Prostate gland (tissue), 2 donors: ENCODE measurements around the gene CACNA1I. TPM values are rescaled to one million over a fixed set of nuclear protein-coding genes. Genes with fewer than 3 reads are reported as not detected.

Source experiments
- DNase-seq: peaks from one replicate; pipeline ENCODE4 v3.0.0-alpha.2; 2019; ENCODE audit warnings: low spot score
- H3K27ac ChIP-seq, 2 donors: fragments of 200-600 bp; sonication (generic); 2 replicates each; pipeline ENCODE4 v1.5.1; 2017 to 2019
- H3K27me3 ChIP-seq: fragments of 200-600 bp; sonication (generic); replicated peaks from 2 replicates; pipeline ENCODE4 v1.5.1; 2019; ENCODE audit not compliant: insufficient read depth
- H3K36me3 ChIP-seq, 2 donors: fragments of 200-600 bp; sonication (generic); 1 replicate in 1 of 2; 2 replicates in 1 of 2; pipeline versions ENCODE4 v1.5.1 to v1.8.1; 2017 to 2019
- H3K4me1 ChIP-seq: fragments of 200-600 bp; sonication (generic); replicated peaks from 2 replicates; pipeline ENCODE4 v1.5.1; 2019
- H3K4me3 ChIP-seq, 2 donors: fragments of 200-600 bp; sonication (generic); 2 replicates each; pipeline ENCODE4 v1.5.1; 2017 to 2019
- H3K9me3 ChIP-seq: fragments of 200-600 bp; sonication (generic); 2 replicates; pipeline ENCODE4 v1.5.1; 2017
- CTCF ChIP-seq, 4 experiments: fragments of 200-600 bp in 2 of 4; fragments of 450-650 bp in 2 of 4; sonication (generic) in 2 of 4; IDR thresholded peaks; 1 replicate in 3 of 4; 2 replicates in 1 of 4; pipeline ENCODE4 v1.5.1; 2016 to 2019; ENCODE audit warnings: antibody characterized with exemption in 4 of 4, mild to moderate bottlenecking in 2 of 4, moderate library complexity in 2 of 4
- POLR2A ChIP-seq: fragments of 450-650 bp; IDR thresholded peaks from one replicate; pipeline ENCODE4 v1.6.1; 2016; ENCODE audit warnings: antibody characterized with exemption, mild to moderate bottlenecking
- POLR2AphosphoS5 ChIP-seq: sonication (generic); formaldehyde crosslinking; IDR thresholded peaks from one replicate; pipeline ENCODE4 v1.6.1; 2017; ENCODE audit warnings: antibody characterized with exemption
- WGBS: methylation state at CpG from one replicate; pipeline ENCODE4 v1.1.5; 2018; 5-methylcytosine and 5-hydroxymethylcytosine counted together
- intact Hi-C: fragments of 100-400 bp; cut with DNase I; formaldehyde crosslinking; loops from one replicate; pipeline ENCODE4 v1.14.2; 2022
- total RNA-seq, 2 donors: library from RNA; depleted of rRNA; stranded (reverse); fragments of >200 nt; gene quantifications; one replicate each; pipeline ENCODE4 v1.1.0, GENCODE V29; 2016

Gene CACNA1I
- total RNA-seq, 2 donors from 2014 or later: 0.05 to 0.68 TPM

- WGBS: 89% methylated on average over 12 of the region's 12 CpGs
- no peak overlapping the region for H3K4me3 ChIP-seq
- DNase-seq: no peak
- intact Hi-C loops: no loop called here
- H3K36me3 ChIP-seq: no peaks in the 10 kb centered on the region
- H3K27me3 ChIP-seq: no peaks in the 10 kb centered on the region
- no peaks in the 10 kb centered on the region for H3K4me1 ChIP-seq
- no peak overlapping the region for H3K27ac ChIP-seq
- TF ChIP-seq POLR2AphosphoS5: no peak
- TF ChIP-seq CTCF (IDR thresholded peaks at IDR 0.05): no peak
- TF ChIP-seq POLR2A: no peak
- no peaks in the 10 kb centered on the region for H3K9me3 ChIP-seq
Measured at GRCh38 chr22:39595622-39596172, 25.1 kb downstream of the CACNA1I start.

- TF ChIP-seq POLR2A: no peak
- TF ChIP-seq CTCF (IDR thresholded peaks at IDR 0.05): no peak
- no peak for TF ChIP-seq POLR2AphosphoS5
- Histone ChIP-seq H3K36me3 (no peaks in the 10 kb centered on the region), H3K4me3 (no peak overlapping the region), H3K4me1 (no peaks in the 10 kb centered on the region), H3K9me3 (no peaks in the 10 kb centered on the region), H3K27ac (no peak overlapping the region), H3K27me3 (no peaks in the 10 kb centered on the region)
- 66% methylated on average over 6 of the region's 6 CpGs for WGBS
- no peak for DNase-seq
- intact Hi-C loops: no loop called here
Measured at GRCh38 chr22:39596601-39597000, 26.0 kb downstream of the CACNA1I start.

GRCh38 chr22:39597236-39597869 is 26.8 kb downstream of the CACNA1I start:
- Histone ChIP-seq H3K36me3 (no peaks in the 10 kb centered on the region), H3K4me3 (no peak overlapping the region), H3K9me3 (no peaks in the 10 kb centered on the region), H3K27me3 (no peaks in the 10 kb centered on the region), H3K4me1 (no peaks in the 10 kb centered on the region), H3K27ac (no peak overlapping the region)
- no peak for DNase-seq
- intact Hi-C loops: no loop called here
- TF ChIP-seq POLR2A: no peak
- WGBS: 85% methylated on average over 8 of the region's 8 CpGs

- Histone ChIP-seq H3K27me3 (no peaks in the 10 kb centered on the region), H3K4me1 (no peaks in the 10 kb centered on the region), H3K36me3 (no peaks in the 10 kb centered on the region), H3K27ac (no peak overlapping the region), H3K4me3 (no peak overlapping the region), H3K9me3 (no peaks in the 10 kb centered on the region)
- DNase-seq: peak; percentile 28
- TF ChIP-seq POLR2A: no peak
- no peak for TF ChIP-seq CTCF (IDR thresholded peaks at IDR 0.05)
- no peak for TF ChIP-seq POLR2AphosphoS5
- intact Hi-C loops: no loop called here
- 42% methylated on average over 22 of the region's 36 CpGs for WGBS
Measured at GRCh38 chr22:39598017-39598965, 27.7 kb downstream of the CACNA1I start.

- Histone ChIP-seq H3K27me3 (no peaks in the 10 kb centered on the region), H3K27ac (no peak overlapping the region), H3K4me3 (no peak overlapping the region), H3K9me3 (no peaks in the 10 kb centered on the region), H3K4me1 (no peaks in the 10 kb centered on the region), H3K36me3 (no peaks in the 10 kb centered on the region)
- intact Hi-C loops: no loop called here
- 89% methylated on average over 18 of the region's 18 CpGs for WGBS
- DNase-seq: no peak
- TF ChIP-seq POLR2AphosphoS5 (no peak), POLR2A (no peak), CTCF (IDR thresholded peaks at IDR 0.05) (no peak)
Measured at GRCh38 chr22:39600491-39601179, 30.1 kb downstream of the CACNA1I start.
